ENCODE data around the gene NUDT22.

- no peak for TF ChIP-seq CTCF (IDR thresholded peaks at IDR 0.05; ENCODE audit: low read length)
- no peak for TF ChIP-seq EZH2 (IDR thresholded peaks at IDR 0.05; ENCODE audit: borderline replicate concordance, low read length)
Measured at GRCh38 chr11:64276653-64277431, 50.8 kb downstream of the NUDT22 start.

Measured in OCI-LY1 (cell line).